CD14-positive monocyte (primary cell): Measurements from ENCODE around the gene GYG2. TPM values are rescaled to one million over a fixed set of nuclear protein-coding genes. Genes with fewer than 3 reads are reported as not detected.

Experiments used
- DNase-seq, 3 donors: peaks; one replicate each; pipeline ENCODE4 v3.0.0-alpha.2; 2011 to 2022
- H2AFZ ChIP-seq: 2 replicates; pipeline ENCODE4 v1.6.0; 2012; ENCODE audit warnings: mild to moderate bottlenecking, low read depth, low read length, inconsistent platforms; ENCODE audit not compliant: insufficient read depth, poor library complexity, severe bottlenecking
- H3K27ac ChIP-seq, 2 donors: 1 replicate in 1 of 2; 2 replicates in 1 of 2; pipeline ENCODE4 v1.5.1; 2012 to 2013; ENCODE audit warnings: low read length in 2 of 2, control low read depth in 1 of 2, inconsistent platforms in 1 of 2, low read depth in 1 of 2, mild to moderate bottlenecking in 1 of 2
- H3K27me3 ChIP-seq, 2 donors: one replicate each; pipeline versions ENCODE4 v1.6.0 to v1.6.1; 2011 to 2013; ENCODE audit warnings: low read length in 2 of 2; ENCODE audit not compliant: control insufficient read depth in 2 of 2, insufficient read depth in 2 of 2
- H3K36me3 ChIP-seq, 2 donors: replicated peaks in 1 of 2; 1 replicate in 1 of 2; 2 replicates in 1 of 2; pipeline versions ENCODE4 v1.5.1 to v1.6.1; 2012 to 2013; ENCODE audit warnings: low read length in 2 of 2, control low read depth in 1 of 2, inconsistent platforms in 1 of 2, mild to moderate bottlenecking in 1 of 2; ENCODE audit not compliant: insufficient read depth in 2 of 2, control insufficient read depth in 1 of 2
- H3K4me1 ChIP-seq, 2 donors: 1 replicate in 1 of 2; 2 replicates in 1 of 2; pipeline versions ENCODE4 v1.5.1 to v1.6.1; 2012 to 2013; ENCODE audit warnings: low read length in 2 of 2, control low read depth in 1 of 2, inconsistent platforms in 1 of 2, mild to moderate bottlenecking in 1 of 2, moderate library complexity in 1 of 2; ENCODE audit not compliant: insufficient read depth in 2 of 2, control insufficient read depth in 1 of 2
- H3K4me2 ChIP-seq: replicated peaks from 2 replicates; pipeline ENCODE3; 2012; ENCODE audit warnings: low read length, moderate library complexity, mild to moderate bottlenecking; ENCODE audit not compliant: poor library complexity, severe bottlenecking; ENCODE audit errors: extremely low read depth
- H3K4me3 ChIP-seq, 3 experiments: fragments of 200-600 bp in 1 of 3; sonication (generic) in 1 of 3; replicated peaks in 1 of 3; 1 replicate in 2 of 3; 2 replicates in 1 of 3; pipeline ENCODE4 v1.5.1; 2011 to 2013; ENCODE audit warnings: low read length in 3 of 3, mild to moderate bottlenecking in 3 of 3, control low read depth in 2 of 3, low read depth in 2 of 3, inconsistent platforms in 1 of 3, moderate library complexity in 1 of 3
- H3K79me2 ChIP-seq: 2 replicates; pipeline ENCODE4 v1.6.0; 2012; ENCODE audit warnings: mild to moderate bottlenecking, control low read depth, inconsistent platforms, low read length, moderate library complexity; ENCODE audit not compliant: insufficient read depth
- H3K9ac ChIP-seq: 2 replicates; pipeline ENCODE4 v1.6.0; 2017; ENCODE audit warnings: low read length, mild to moderate bottlenecking; ENCODE audit not compliant: insufficient read depth, poor library complexity, severe bottlenecking
- H3K9me3 ChIP-seq, 2 donors: replicated peaks in 1 of 2; 1 replicate in 1 of 2; 2 replicates in 1 of 2; pipeline versions ENCODE4 v1.5.1 to v1.6.1; 2012 to 2013; ENCODE audit warnings: low read length in 2 of 2, control low read depth in 1 of 2; ENCODE audit not compliant: control insufficient read depth in 1 of 2, insufficient read depth in 1 of 2
- H4K20me1 ChIP-seq: 2 replicates; pipeline ENCODE4 v1.6.0; 2012; ENCODE audit warnings: mild to moderate bottlenecking, low read length, control low read depth, moderate library complexity; ENCODE audit not compliant: insufficient read depth
- H3K27ac Mint-ChIP-seq, 7 donors: one replicate each; pipeline ENCODE4 v1.8.0; 2020; ENCODE audit warnings: mild to moderate bottlenecking in 7 of 7, mixed read lengths in 7 of 7, moderate library complexity in 6 of 7, inconsistent platforms in 2 of 7
- H3K27me3 Mint-ChIP-seq, 3 donors: one replicate each; pipeline ENCODE4 v1.8.0; 2021 to 2022; ENCODE audit warnings: low read depth in 3 of 3, mild to moderate bottlenecking in 3 of 3, mixed read lengths in 3 of 3, moderate library complexity in 3 of 3, inconsistent platforms in 1 of 3
- H3K36me3 Mint-ChIP-seq, 2 donors: one replicate each; pipeline ENCODE4 v1.8.0; 2020; ENCODE audit warnings: mixed read lengths in 2 of 2, inconsistent platforms in 1 of 2, mild to moderate bottlenecking in 1 of 2
- H3K4me1 Mint-ChIP-seq: one replicate; pipeline ENCODE4 v1.8.0; 2020; ENCODE audit warnings: mild to moderate bottlenecking, mixed read lengths
- H3K4me3 Mint-ChIP-seq, 2 donors: one replicate each; pipeline ENCODE4 v1.8.0; 2020; ENCODE audit warnings: mild to moderate bottlenecking in 2 of 2, mixed read lengths in 2 of 2, moderate library complexity in 1 of 2
- H3K9me3 Mint-ChIP-seq, 7 donors: one replicate each; pipeline ENCODE4 v1.8.0; 2020 to 2022; ENCODE audit warnings: mixed read lengths in 7 of 7, mild to moderate bottlenecking in 6 of 7, moderate library complexity in 6 of 7, inconsistent platforms in 2 of 7
- WGBS: methylation state at CpG from one replicate; pipeline ENCODE4 v1.1.5; 2013; ENCODE audit warnings: missing lambda C conversion rate; ENCODE audit not compliant: insufficient coverage; 5-methylcytosine and 5-hydroxymethylcytosine counted together
- intact Hi-C, 2 donors: fragments of 100-400 bp; cut with micrococcal nuclease; formaldehyde crosslinking; loops; one replicate each; pipeline versions ENCODE4 v1.15.0 to v1.15.1; 2023
- polyA plus RNA-seq, 3 donors: library from polyadenylated mRNA; depleted of rRNA in 1 of 3; unstranded in 2 of 3; stranded (reverse) in 1 of 3; fragments of 300-500 nt in 2 of 3; fragments of >200 nt in 1 of 3; fragmentation: Illumina TruSeq in 2 of 3; gene quantifications; 1 replicate in 2 of 3; 2 replicates in 1 of 3; pipeline ENCODE4 v1.2.3, GENCODE V29; 2012 to 2021
- TF ChIP-seq, protein P1 (sequence below): fragments of 200-600 bp; IDR thresholded peaks from one replicate; pipeline ENCODE4 v1.8.0; 2022; ENCODE audit warnings: antibody characterized with exemption, mild to moderate bottlenecking

GYG2 gene
- polyA plus RNA-seq, 3 donors = not detected

DNA sequence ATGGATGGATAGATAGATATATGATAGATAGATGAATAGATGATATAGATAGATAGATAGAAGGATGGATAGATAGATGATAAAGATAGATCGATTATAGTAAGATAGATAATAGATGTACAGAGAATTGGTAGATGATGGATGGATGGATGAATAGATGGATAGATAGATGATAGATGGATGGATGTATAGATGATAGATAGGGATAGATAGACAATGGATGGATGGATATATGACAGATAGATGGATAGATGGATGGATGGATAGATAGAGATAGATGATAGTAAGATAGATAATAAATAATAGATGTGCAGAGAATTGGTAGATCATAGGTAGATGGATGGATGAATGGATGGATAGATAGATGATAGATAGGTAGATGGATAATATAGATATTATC is 12.2 kb downstream of the GYG2 start:
- 80% methylated on average over 1 of the region's 1 CpG for WGBS
- Mint-ChIP-seq H3K9me3 (peaks cover 11 to 32% (median 17%) of the 10 kb centered on the region in 7 donors), H3K4me3 (no peak overlapping the region), H3K36me3 (no peaks in the 10 kb centered on the region), H3K4me1 (no peaks in the 10 kb centered on the region), H3K27ac (no peak overlapping the region), H3K27me3 (peaks cover 0 to 9% (median 0%) of the 10 kb centered on the region in 3 donors)
- DNase-seq = no peak
- intact Hi-C loops = no loop called here
- Histone ChIP-seq H3K79me2 (no peaks in the 10 kb centered on the region), H2AFZ (no peak overlapping the region), H4K20me1 (no peaks in the 10 kb centered on the region), H3K27me3 (no peaks in the 10 kb centered on the region), H3K36me3 (no peaks in the 10 kb centered on the region), H3K9ac (no peak overlapping the region), H3K4me3 (no peak overlapping the region), H3K27ac (no peak overlapping the region), H3K4me1 (no peaks in the 10 kb centered on the region), H3K4me2 (no peak overlapping the region), H3K9me3 (peaks cover 0 to 7% of the 10 kb centered on the region in 2 donors)
- TF ChIP-seq, protein P1, sequence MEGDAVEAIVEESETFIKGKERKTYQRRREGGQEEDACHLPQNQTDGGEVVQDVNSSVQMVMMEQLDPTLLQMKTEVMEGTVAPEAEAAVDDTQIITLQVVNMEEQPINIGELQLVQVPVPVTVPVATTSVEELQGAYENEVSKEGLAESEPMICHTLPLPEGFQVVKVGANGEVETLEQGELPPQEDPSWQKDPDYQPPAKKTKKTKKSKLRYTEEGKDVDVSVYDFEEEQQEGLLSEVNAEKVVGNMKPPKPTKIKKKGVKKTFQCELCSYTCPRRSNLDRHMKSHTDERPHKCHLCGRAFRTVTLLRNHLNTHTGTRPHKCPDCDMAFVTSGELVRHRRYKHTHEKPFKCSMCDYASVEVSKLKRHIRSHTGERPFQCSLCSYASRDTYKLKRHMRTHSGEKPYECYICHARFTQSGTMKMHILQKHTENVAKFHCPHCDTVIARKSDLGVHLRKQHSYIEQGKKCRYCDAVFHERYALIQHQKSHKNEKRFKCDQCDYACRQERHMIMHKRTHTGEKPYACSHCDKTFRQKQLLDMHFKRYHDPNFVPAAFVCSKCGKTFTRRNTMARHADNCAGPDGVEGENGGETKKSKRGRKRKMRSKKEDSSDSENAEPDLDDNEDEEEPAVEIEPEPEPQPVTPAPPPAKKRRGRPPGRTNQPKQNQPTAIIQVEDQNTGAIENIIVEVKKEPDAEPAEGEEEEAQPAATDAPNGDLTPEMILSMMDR = no peak

DNA sequence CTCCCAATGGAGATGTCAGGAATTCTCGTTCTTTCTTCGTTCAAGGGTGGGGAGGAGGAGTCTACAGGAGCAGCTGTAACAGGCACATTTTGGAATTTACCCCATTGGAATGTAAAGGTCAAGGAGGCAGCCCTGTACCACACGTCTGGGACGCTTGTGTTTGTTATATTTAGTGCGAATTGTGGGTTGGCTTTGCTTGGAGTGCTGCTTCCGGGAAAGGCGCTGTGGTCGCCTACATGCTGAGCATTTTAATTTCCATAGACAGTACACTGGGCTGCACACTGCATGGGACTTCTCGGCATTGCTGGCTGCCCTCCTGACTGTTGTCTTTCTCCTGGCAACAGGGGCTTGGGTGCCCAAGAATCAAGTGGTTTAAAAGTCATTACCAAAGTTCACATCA is 12.8 kb downstream of the GYG2 start:
- 70% methylated on average over 2 of the region's 9 CpGs for WGBS
- Histone ChIP-seq H2AFZ (no peak overlapping the region), H3K27me3 (no peaks in the 10 kb centered on the region), H4K20me1 (no peaks in the 10 kb centered on the region), H3K9me3 (peaks cover 0 to 7% of the 10 kb centered on the region in 2 donors), H3K9ac (no peak overlapping the region), H3K27ac (no peak overlapping the region), H3K4me2 (no peak overlapping the region), H3K36me3 (no peaks in the 10 kb centered on the region), H3K79me2 (no peaks in the 10 kb centered on the region), H3K4me1 (no peaks in the 10 kb centered on the region), H3K4me3 (no peak overlapping the region)
- intact Hi-C loops = no loop called here
- no peak overlapping the region for H3K27ac Mint-ChIP-seq
- no peaks in the 10 kb centered on the region for H3K36me3 Mint-ChIP-seq
- peaks cover 0 to 9% (median 0%) of the 10 kb centered on the region in 3 donors for H3K27me3 Mint-ChIP-seq
- DNase-seq = no peak
- H3K4me3 Mint-ChIP-seq = no peak overlapping the region
- TF ChIP-seq, protein P1 = no peak
- no peaks in the 10 kb centered on the region for H3K4me1 Mint-ChIP-seq
- peaks cover 10 to 27% (median 13%) of the 10 kb centered on the region in 7 donors for H3K9me3 Mint-ChIP-seq
